RWPE1 (cell line): Measurements from ENCODE around the gene ZNF202.

ENCODE experiments used
- CTCF ChIA-PET: fragments of 350-600 bp; sonication (Branson Sonifier 250); formaldehyde crosslinking; extraction: SDS; loops from one replicate; lab custom pipeline; 2021; lab: Yijun Ruan, JAX
- POLR2A ChIA-PET: fragments of 400-600 bp; formaldehyde crosslinking; extraction: SDS; loops from one replicate; lab custom pipeline; 2020; ENCODE audit warnings: antibody characterized with exemption; ENCODE audit not compliant: low non-redundant PET; lab: Yijun Ruan, JAX
- DNase-seq: peaks from one replicate; pipeline ENCODE4 v3.0.0; 2012; ENCODE audit warnings: low spot score
- H3K27ac ChIP-seq: fragments of 450-650 bp; 2 replicates; pipeline ENCODE4 v1.5.1; 2017
- CTCF ChIP-seq: fragments of 450-650 bp; conservative IDR thresholded peaks from 2 replicates; pipeline ENCODE4 v1.5.1; 2017; ENCODE audit warnings: low read depth, mild to moderate bottlenecking

Gene ZNF202

GRCh38 chr11:123695231-123695630 is 46.2 kb downstream of the ZNF202 start:
- DNase-seq, result no peak
- POLR2A ChIA-PET, result no interaction called here
- H3K27ac ChIP-seq, result no peak overlapping the region
- TF ChIP-seq CTCF, result no peak
- CTCF ChIA-PET, result no interaction called here

- no peak overlapping the region for H3K27ac ChIP-seq
- POLR2A ChIA-PET, result no interaction called here
- DNase-seq, result no peak
- CTCF ChIA-PET, result interaction anchor here (1.0 kb wide), 1 partner anchor 16 kb away, joined by 4 read pairs; no protein-coding TSS in a partner anchor
- TF ChIP-seq CTCF, result no peak
Measured at GRCh38 chr11:123694551-123694950, 46.9 kb downstream of the ZNF202 start.

- no peak overlapping the region for H3K27ac ChIP-seq
- CTCF ChIA-PET, result no interaction called here
- POLR2A ChIA-PET, result no interaction called here
- TF ChIP-seq CTCF, result no peak
- no peak for DNase-seq
Measured at GRCh38 chr11:123692961-123693360, 48.5 kb downstream of the ZNF202 start.

- CTCF ChIA-PET, result interaction anchor here (0.6 kb wide), 1 partner anchor 573 kb away, joined by 3 read pairs; no protein-coding TSS in a partner anchor
- H3K27ac ChIP-seq, result no peak overlapping the region
- POLR2A ChIA-PET, result no interaction called here
- TF ChIP-seq CTCF, result no peak
- peak; percentile 74 for DNase-seq
Measured at GRCh38 chr11:123690485-123690884, 51.0 kb downstream of the ZNF202 start.

- no peak for TF ChIP-seq CTCF
- CTCF ChIA-PET, result interaction anchor here (0.6 to 0.7 kb wide), 2 partner anchors 295 to 528 kb away, joined by 3 read pairs; no protein-coding TSS in a partner anchor
- no peak overlapping the region for H3K27ac ChIP-seq
- no peak for DNase-seq
- POLR2A ChIA-PET, result no interaction called here
Measured at GRCh38 chr11:123684601-123685000, 56.9 kb downstream of the ZNF202 start.

GRCh38 chr11:123683428-123684170 is 57.9 kb downstream of the ZNF202 start:
- ChIA-PET POLR2A (no interaction called here), CTCF (interaction anchor here (1.0 kb wide), 1 partner anchor 25 kb away, joined by 4 read pairs; no protein-coding TSS in a partner anchor)
- DNase-seq, result no peak

More at GRCh38 chr11:123683428-123684170, 57.9 kb downstream of the ZNF202 start:
- no peak for TF ChIP-seq CTCF
- H3K27ac ChIP-seq, result no peak overlapping the region
